Measurements from ENCODE around the gene AARS1.
"Not testable (repeated sequence)": the region's sequence is repeated elsewhere in the genome, so short reads cannot be mapped to it uniquely, and the experiment has no call there.

Gene AARS1

GRCh38 chr16:70224645-70225044, 64.7 kb downstream of the AARS1 start:
- DNase-seq (ENCODE audit: low read depth); H3K4me3 ChIP-seq (replicated peaks; ENCODE audit: low read depth, low read length): not testable (repeated sequence)

DNA sequence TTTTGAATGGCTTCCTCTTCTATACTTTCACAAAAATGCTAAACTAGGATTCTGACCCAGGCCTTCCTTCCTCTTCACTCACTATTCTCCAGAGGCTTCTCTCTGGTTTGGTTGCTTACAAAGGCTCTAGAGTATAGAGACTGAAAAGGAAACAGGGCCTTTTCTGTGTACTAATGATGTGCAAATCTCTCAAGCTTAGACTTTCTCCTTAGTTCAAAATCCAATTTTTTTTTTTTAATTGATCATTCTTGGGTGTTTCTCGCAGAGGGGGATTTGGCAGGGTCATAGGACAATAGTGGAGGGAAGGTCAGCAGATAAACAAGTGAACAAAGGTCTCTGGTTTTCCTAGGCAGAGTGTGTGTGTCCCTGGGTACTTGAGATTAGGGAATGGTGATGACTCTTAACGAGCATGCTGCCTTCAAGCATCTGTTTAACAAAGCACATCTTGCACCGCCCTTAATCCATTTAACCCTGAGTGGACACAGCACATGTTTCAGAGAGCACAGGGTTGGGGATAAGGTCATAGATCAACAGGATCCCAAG, 65.3 kb downstream of the AARS1 start:
- H3K4me3 ChIP-seq (replicated peaks; ENCODE audit: low read depth, low read length); DNase-seq (ENCODE audit: low read depth): not testable (repeated sequence)

- not testable (repeated sequence) for H3K4me3 ChIP-seq (replicated peaks; ENCODE audit: low read depth, low read length); DNase-seq (ENCODE audit: low read depth)
Measured at GRCh38 chr16:70223216-70223615, 66.1 kb downstream of the AARS1 start.

- not testable (repeated sequence) for H3K4me3 ChIP-seq (replicated peaks; ENCODE audit: low read depth, low read length); DNase-seq (ENCODE audit: low read depth)
Measured at GRCh38 chr16:70222574-70222973, 66.7 kb downstream of the AARS1 start.

- H3K4me3 ChIP-seq (replicated peaks; ENCODE audit: low read depth, low read length); DNase-seq (ENCODE audit: low read depth): not testable (repeated sequence)
Measured at GRCh38 chr16:70218586-70218985, 70.7 kb downstream of the AARS1 start.

DNA sequence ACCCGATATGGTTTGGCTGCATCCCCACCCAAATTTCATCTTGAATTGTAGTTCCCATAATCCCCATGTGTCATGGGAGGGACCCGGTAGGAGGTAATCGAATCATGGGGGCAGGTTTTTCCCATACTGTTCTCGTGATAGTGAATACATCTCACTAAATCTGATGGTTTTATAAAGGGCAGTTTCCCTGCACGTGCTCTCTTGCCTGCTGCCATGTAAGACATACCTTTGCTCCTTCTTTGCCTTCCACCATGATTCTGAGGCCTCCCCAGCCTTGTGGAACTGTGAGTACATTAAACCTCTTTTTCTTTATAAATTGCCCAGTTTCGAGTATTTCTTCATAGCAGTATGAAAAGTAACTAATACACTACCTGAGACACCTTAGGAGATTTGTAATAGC, 82.9 kb downstream of the AARS1 start:
- DNase-seq (ENCODE audit: low read depth); H3K4me3 ChIP-seq (replicated peaks; ENCODE audit: low read depth, low read length): not testable (repeated sequence)

- not testable (repeated sequence) for H3K4me3 ChIP-seq (replicated peaks; ENCODE audit: low read depth, low read length); DNase-seq (ENCODE audit: low read depth)
Measured at GRCh38 chr16:70204668-70205405, 84.5 kb downstream of the AARS1 start.

DNA sequence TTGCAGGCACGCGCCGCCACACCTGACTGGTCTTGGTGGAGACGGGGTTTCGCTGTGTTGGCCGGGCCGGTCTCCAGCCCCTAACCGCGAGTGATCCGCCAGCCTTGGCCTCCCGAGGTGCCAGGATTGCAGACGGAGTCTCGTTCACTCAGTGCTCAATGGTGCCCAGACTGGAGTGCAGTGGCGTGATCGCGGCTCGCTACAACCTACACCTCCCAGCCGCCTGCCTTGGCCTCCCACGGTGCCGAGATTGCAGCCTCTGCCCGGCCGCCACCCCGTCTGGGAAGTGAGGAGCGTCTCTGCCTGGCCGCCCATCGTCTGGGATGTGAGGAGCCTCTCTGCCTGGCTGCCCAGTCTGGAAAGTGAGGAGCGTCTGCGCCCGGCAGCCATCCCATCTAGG, 85.3 kb downstream of the AARS1 start:
- not testable (repeated sequence) for DNase-seq (ENCODE audit: low read depth); H3K4me3 ChIP-seq (replicated peaks; ENCODE audit: low read depth, low read length)

GRCh38 chr16:70203508-70203907, 85.8 kb downstream of the AARS1 start:
- not testable (repeated sequence) for H3K4me3 ChIP-seq (replicated peaks; ENCODE audit: low read depth, low read length); DNase-seq (ENCODE audit: low read depth)
